Skin epidermis (tissue), 12 donors: ENCODE data around the gene PRDM16.
"Not testable (repeated sequence)": the region's sequence is repeated elsewhere in the genome, so short reads cannot be mapped to it uniquely, and the experiment has no call there.

Source experiments
- H3K27ac ChIP-seq, 21 experiments: fragments of 200-600 bp; sonication (generic) in 11 of 21; one replicate each; pipeline ENCODE4 v1.5.0; 2020; ENCODE audit warnings: mild to moderate bottlenecking in 3 of 21, inconsistent platforms in 2 of 21, moderate library complexity in 2 of 21
- H3K4me3 ChIP-seq, 7 experiments: fragments of 200-600 bp; sonication (generic) in 2 of 7; one replicate each; pipeline ENCODE4 v1.5.0; 2020; ENCODE audit warnings: inconsistent platforms in 2 of 7, mild to moderate bottlenecking in 2 of 7, moderate library complexity in 1 of 7

Gene PRDM16

GRCh38 chr1:3276341-3276800 is 207.4 kb downstream of the PRDM16 start:
- no peak overlapping the region for H3K27ac ChIP-seq
- H3K4me3 ChIP-seq: no peak overlapping the region

GRCh38 chr1:3277011-3277471 is 208.0 kb downstream of the PRDM16 start:
- Histone ChIP-seq H3K4me3 (no peak overlapping the region), H3K27ac (no peak overlapping the region)

GRCh38 chr1:3277623-3278022 is 208.6 kb downstream of the PRDM16 start:
- Histone ChIP-seq H3K4me3 (no peak overlapping the region), H3K27ac (no peak overlapping the region)

- H3K27ac ChIP-seq: no peak overlapping the region
These were observed 209.6 kb downstream of the PRDM16 start for GRCh38 chr1:3278416-3279181.

GRCh38 chr1:3279182-3279470 is 210.1 kb downstream of the PRDM16 start:
- Histone ChIP-seq H3K4me3 (no peak overlapping the region), H3K27ac (no peak overlapping the region)

More at GRCh38 chr1:3278416-3279181, 209.6 kb downstream of the PRDM16 start:
- H3K4me3 ChIP-seq: no peak overlapping the region

GRCh38 chr1:3281735-3282134 is 212.7 kb downstream of the PRDM16 start:
- Histone ChIP-seq H3K4me3 (no peak overlapping the region), H3K27ac (no peak overlapping the region)

- Histone ChIP-seq H3K27ac (no peak overlapping the region), H3K4me3 (no peak overlapping the region)
These were observed 213.2 kb downstream of the PRDM16 start for GRCh38 chr1:3282186-3282585.

- Histone ChIP-seq H3K4me3 (no peak overlapping the region), H3K27ac (no peak overlapping the region)
These were observed 213.8 kb downstream of the PRDM16 start for GRCh38 chr1:3282656-3283430.

GRCh38 chr1:3283849-3284248 is 214.8 kb downstream of the PRDM16 start:
- no peak overlapping the region for H3K27ac ChIP-seq

GRCh38 chr1:3284691-3285090 is 215.7 kb downstream of the PRDM16 start:
- no peak overlapping the region for H3K4me3 ChIP-seq
- no peak overlapping the region for H3K27ac ChIP-seq

More at GRCh38 chr1:3283849-3284248, 214.8 kb downstream of the PRDM16 start:
- H3K4me3 ChIP-seq: no peak overlapping the region

- peak overlapping the region in 1 of 21 experiments; percentile 13 for H3K27ac ChIP-seq
- H3K4me3 ChIP-seq: no peak overlapping the region
These were observed 216.2 kb downstream of the PRDM16 start for GRCh38 chr1:3285106-3285740.

- not testable (repeated sequence) for H3K27ac ChIP-seq, H3K4me3 ChIP-seq
These were observed 218.1 kb downstream of the PRDM16 start for GRCh38 chr1:3287095-3287494.

- no peak overlapping the region for H3K4me3 ChIP-seq
- H3K27ac ChIP-seq: no peak overlapping the region
These were observed 218.7 kb downstream of the PRDM16 start for GRCh38 chr1:3287656-3288160.

- Histone ChIP-seq H3K27ac (no peak overlapping the region), H3K4me3 (no peak overlapping the region)
These were observed 220.5 kb downstream of the PRDM16 start for GRCh38 chr1:3289502-3289901.

- Histone ChIP-seq H3K4me3 (no peak overlapping the region), H3K27ac (no peak overlapping the region)
These were observed 221.4 kb downstream of the PRDM16 start for GRCh38 chr1:3290438-3290837.

GRCh38 chr1:3290915-3291314 is 221.9 kb downstream of the PRDM16 start:
- Histone ChIP-seq H3K27ac (no peak overlapping the region), H3K4me3 (no peak overlapping the region)

- no peak overlapping the region for H3K4me3 ChIP-seq
- no peak overlapping the region for H3K27ac ChIP-seq
These were observed 223.2 kb downstream of the PRDM16 start for GRCh38 chr1:3292051-3292722.

GRCh38 chr1:3292868-3293562 is 224.0 kb downstream of the PRDM16 start:
- Histone ChIP-seq H3K27ac (no peak overlapping the region), H3K4me3 (no peak overlapping the region)

- H3K4me3 ChIP-seq: no peak overlapping the region
- no peak overlapping the region for H3K27ac ChIP-seq
These were observed 224.6 kb downstream of the PRDM16 start for GRCh38 chr1:3293563-3294080.
